Tibial artery (tissue), 4 donors: ENCODE results near the gene PBX2.
A peak's percentile ranks its signal among the peaks of the same experiment; 100 is the strongest.
"Not testable (repeated sequence)": the region's sequence is repeated elsewhere in the genome, so short reads cannot be mapped to it uniquely, and the experiment has no call there.

Experiments
- DNase-seq, 2 donors: peaks; one replicate each; pipeline ENCODE4 v3.0.0-alpha.2; 2019
- H3K27ac ChIP-seq, 2 donors: fragments of 200-600 bp; sonication (generic) in 1 of 2; 1 replicate in 1 of 2; 2 replicates in 1 of 2; pipeline ENCODE4 v1.5.1; 2018 to 2019; ENCODE audit warnings: mild to moderate bottlenecking in 1 of 2
- H3K27me3 ChIP-seq, 2 donors: fragments of 200-600 bp; sonication (generic) in 1 of 2; one replicate each; pipeline versions ENCODE4 v1.5.1 to v1.6.0; 2016 to 2019
- H3K36me3 ChIP-seq, 3 donors: fragments of 200-600 bp; sonication (generic) in 2 of 3; one replicate each; pipeline ENCODE4 v1.5.1; 2016 to 2019; ENCODE audit warnings: mild to moderate bottlenecking in 2 of 3
- H3K4me1 ChIP-seq, 4 donors: fragments of 200-600 bp; sonication (generic) in 2 of 4; 1 replicate in 3 of 4; 2 replicates in 1 of 4; pipeline ENCODE4 v1.5.1; 2016 to 2019
- H3K4me3 ChIP-seq, 2 donors: fragments of 200-600 bp; sonication (generic) in 1 of 2; 1 replicate in 1 of 2; 2 replicates in 1 of 2; pipeline ENCODE4 v1.5.1; 2018 to 2019; ENCODE audit warnings: mild to moderate bottlenecking in 2 of 2
- H3K9me3 ChIP-seq, 3 donors: fragments of 200-600 bp; sonication (generic) in 1 of 3; one replicate each; pipeline ENCODE4 v1.5.1; 2016 to 2019
- CTCF ChIP-seq, 2 experiments: fragments of 200-600 bp in 1 of 2; fragments of 450-650 bp in 1 of 2; IDR thresholded peaks; one replicate each; pipeline ENCODE4 v1.5.1; 2017 to 2019; ENCODE audit warnings: antibody characterized with exemption in 2 of 2, mild to moderate bottlenecking in 1 of 2, moderate library complexity in 1 of 2
- intact Hi-C: fragments of 100-400 bp; cut with DNase I; formaldehyde crosslinking; loops from one replicate; pipeline ENCODE4 v1.15.0; 2023; ENCODE audit warnings: low total_unique reads

Gene PBX2

GRCh38 chr6:32149092-32149755 lies 40.8 kb downstream of the PBX2 start:
- no peak overlapping the region for H3K27ac ChIP-seq
- H3K27me3 ChIP-seq: no peaks in the 10 kb centered on the region
- peaks cover 4 to 11% (median 11%) of the 10 kb centered on the region in 3 donors for H3K36me3 ChIP-seq
- intact Hi-C loops: no loop called here
- no peak for DNase-seq
- no peaks in the 10 kb centered on the region for H3K9me3 ChIP-seq
- H3K4me1 ChIP-seq: peaks cover 0 to 33% (median 28%) of the 10 kb centered on the region in 4 donors
- H3K4me3 ChIP-seq: peak overlapping the region in 1 of 2 donors; percentile 17
- no peak for TF ChIP-seq CTCF (IDR thresholded peaks at IDR 0.05)

GRCh38 chr6:32148289-32149091 lies 41.5 kb downstream of the PBX2 start:
- Histone ChIP-seq H3K4me3 (peak overlapping the region in 1 of 2 donors; percentile 17), H3K9me3 (no peaks in the 10 kb centered on the region), H3K27ac (no peak overlapping the region), H3K4me1 (peaks cover 0 to 33% (median 28%) of the 10 kb centered on the region in 4 donors), H3K36me3 (peaks cover 4 to 11% (median 11%) of the 10 kb centered on the region in 3 donors), H3K27me3 (no peaks in the 10 kb centered on the region)
- DNase-seq: peak in 1 of 2 donors; percentile 58
- intact Hi-C loops: no loop called here
- no peak for TF ChIP-seq CTCF (IDR thresholded peaks at IDR 0.05)

GRCh38 chr6:32147401-32148132 lies 42.4 kb downstream of the PBX2 start:
- H3K9me3 ChIP-seq: no peaks in the 10 kb centered on the region
- no peak overlapping the region for H3K4me3 ChIP-seq
- no peak overlapping the region for H3K27ac ChIP-seq
- no peaks in the 10 kb centered on the region for H3K27me3 ChIP-seq
- H3K36me3 ChIP-seq: peaks cover 4 to 11% (median 11%) of the 10 kb centered on the region in 3 donors
- intact Hi-C loops: no loop called here
- peaks cover 0 to 25% (median 22%) of the 10 kb centered on the region in 4 donors for H3K4me1 ChIP-seq
- no peak for DNase-seq
- no peak for TF ChIP-seq CTCF (IDR thresholded peaks at IDR 0.05)

- Histone ChIP-seq H3K27me3 (no peaks in the 10 kb centered on the region), H3K4me1 (peaks cover 0 to 18% (median 16%) of the 10 kb centered on the region in 4 donors), H3K4me3 (no peak overlapping the region), H3K36me3 (peaks cover 4 to 11% (median 11%) of the 10 kb centered on the region in 3 donors), H3K27ac (no peak overlapping the region), H3K9me3 (no peaks in the 10 kb centered on the region)
- intact Hi-C loops: no loop called here
- no peak for DNase-seq
- TF ChIP-seq CTCF (IDR thresholded peaks at IDR 0.05): no peak
Measured at GRCh38 chr6:32146687-32147086, 43.3 kb downstream of the PBX2 start.

GRCh38 chr6:32146287-32146686 lies 43.7 kb downstream of the PBX2 start:
- DNase-seq: no peak
- peaks cover 4 to 11% (median 11%) of the 10 kb centered on the region in 3 donors for H3K36me3 ChIP-seq
- H3K27me3 ChIP-seq: no peaks in the 10 kb centered on the region
- TF ChIP-seq CTCF (IDR thresholded peaks at IDR 0.05): no peak
- no peaks in the 10 kb centered on the region for H3K9me3 ChIP-seq
- H3K27ac ChIP-seq: no peak overlapping the region
- intact Hi-C loops: no loop called here
- no peak overlapping the region for H3K4me3 ChIP-seq
- peaks cover 0 to 15% (median 15%) of the 10 kb centered on the region in 4 donors for H3K4me1 ChIP-seq

- H3K9me3 ChIP-seq, H3K4me3 ChIP-seq, H3K27ac ChIP-seq, intact Hi-C loops, H3K27me3 ChIP-seq, H3K4me1 ChIP-seq, H3K36me3 ChIP-seq, DNase-seq: not testable (repeated sequence)
Measured at GRCh38 chr6:32144238-32144637, 45.8 kb downstream of the PBX2 start.
